Fibroblast of the aortic adventitia (primary cell): Measurements from ENCODE around the gene FLT1. TPM values are rescaled to one million over a fixed set of nuclear protein-coding genes. Genes with fewer than 3 reads are reported as not detected.

ENCODE experiments used
- DNase-seq: peaks from one replicate; pipeline ENCODE4 v3.0.0-alpha.2; 2010; ENCODE audit warnings: low read depth
- H3K4me3 ChIP-seq: 2 replicates; pipeline ENCODE4 v1.5.1; 2011; ENCODE audit warnings: low read depth, mild to moderate bottlenecking, control low read depth, low read length, moderate library complexity
- CTCF ChIP-seq: IDR thresholded peaks from 2 replicates; pipeline ENCODE4 v1.5.1; 2011; ENCODE audit warnings: mild to moderate bottlenecking, low read length, control low read depth, inconsistent platforms; ENCODE audit not compliant: insufficient read depth
- total RNA-seq: library from RNA; depleted of rRNA; stranded (reverse); fragments of >200 nt; gene quantifications from 2 replicates; pipeline ENCODE4 v1.2.3, GENCODE V29; 2012; ENCODE audit warnings: low replicate concordance

The FLT1 gene
- total RNA-seq, 1 donor = 0.36 TPM

- peak; percentile 30 for DNase-seq
- no peak for TF ChIP-seq CTCF
- no peak overlapping the region for H3K4me3 ChIP-seq
Measured at GRCh38 chr13:28327373-28328270, 167.3 kb downstream of the FLT1 start.

- DNase-seq = no peak
- no peak overlapping the region for H3K4me3 ChIP-seq
- TF ChIP-seq CTCF = no peak
Measured at GRCh38 chr13:28326056-28326455, 168.9 kb downstream of the FLT1 start.

- H3K4me3 ChIP-seq = no peak overlapping the region
- DNase-seq = peak; percentile 50
- TF ChIP-seq CTCF = no peak
Measured at GRCh38 chr13:28325022-28325421, 169.9 kb downstream of the FLT1 start.

- TF ChIP-seq CTCF = peak; percentile 96
- peak; percentile 77 for DNase-seq
- H3K4me3 ChIP-seq = no peak overlapping the region
Measured at GRCh38 chr13:28324181-28324789, 170.6 kb downstream of the FLT1 start.

- TF ChIP-seq CTCF = no peak
- H3K4me3 ChIP-seq = no peak overlapping the region
- no peak for DNase-seq
Measured at GRCh38 chr13:28322256-28322905, 172.5 kb downstream of the FLT1 start.

- no peak for TF ChIP-seq CTCF
- H3K4me3 ChIP-seq = no peak overlapping the region
- DNase-seq = no peak
Measured at GRCh38 chr13:28321756-28322155, 173.2 kb downstream of the FLT1 start.
